Measurements from ENCODE around the gene ANKRD22.

Gene ANKRD22

DNA sequence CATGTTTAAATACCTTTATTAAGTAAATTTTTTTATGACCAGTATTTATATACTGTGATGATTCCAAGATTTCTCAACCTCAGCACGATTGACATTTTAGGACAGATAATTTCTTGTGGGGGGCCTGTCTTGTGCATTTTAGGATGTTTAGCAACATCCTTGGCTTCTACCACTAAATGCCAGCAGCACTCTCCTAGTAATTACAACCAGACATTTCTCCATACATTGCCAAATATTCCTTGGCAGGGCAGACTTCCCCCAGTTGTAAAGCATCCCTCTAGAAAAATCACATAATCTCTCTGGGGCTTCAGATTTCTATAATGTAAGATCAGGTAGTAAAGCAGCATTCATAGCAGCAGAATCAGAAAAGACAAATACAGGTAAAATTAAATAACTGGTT is 56.9 kb downstream of the ANKRD22 start:
- no peak for FAIRE-seq

DNA sequence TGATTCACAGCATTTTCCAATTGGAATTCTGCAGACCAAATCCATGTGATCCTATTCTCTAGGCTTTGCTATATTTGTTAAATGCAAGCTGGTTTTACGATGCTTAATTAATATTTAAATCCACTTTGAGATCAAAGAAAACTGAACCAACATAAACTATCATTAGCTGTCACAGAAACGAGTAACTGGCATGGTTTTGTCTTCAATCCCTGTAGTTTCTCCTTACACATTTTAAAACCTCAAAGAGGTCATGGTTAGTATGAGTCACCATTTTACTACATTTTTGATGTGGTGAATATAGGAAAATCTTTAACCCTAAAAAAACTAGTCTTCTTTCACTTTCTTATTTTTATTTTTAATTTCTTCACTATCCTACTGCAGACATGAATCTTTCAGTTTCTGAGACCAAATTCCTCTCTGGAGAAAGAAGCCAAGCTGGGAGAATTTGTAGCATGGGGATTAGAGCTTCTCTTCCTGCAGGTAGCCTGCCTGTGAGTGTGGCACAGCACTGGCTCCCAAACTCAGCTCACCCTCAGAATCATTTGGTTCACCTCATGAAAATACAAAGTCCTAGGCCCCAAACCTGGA is 57.8 kb downstream of the ANKRD22 start:
- no peak for FAIRE-seq

GRCh38 chr10:88792661-88793060 is 59.0 kb downstream of the ANKRD22 start:
- FAIRE-seq = no peak

DNA sequence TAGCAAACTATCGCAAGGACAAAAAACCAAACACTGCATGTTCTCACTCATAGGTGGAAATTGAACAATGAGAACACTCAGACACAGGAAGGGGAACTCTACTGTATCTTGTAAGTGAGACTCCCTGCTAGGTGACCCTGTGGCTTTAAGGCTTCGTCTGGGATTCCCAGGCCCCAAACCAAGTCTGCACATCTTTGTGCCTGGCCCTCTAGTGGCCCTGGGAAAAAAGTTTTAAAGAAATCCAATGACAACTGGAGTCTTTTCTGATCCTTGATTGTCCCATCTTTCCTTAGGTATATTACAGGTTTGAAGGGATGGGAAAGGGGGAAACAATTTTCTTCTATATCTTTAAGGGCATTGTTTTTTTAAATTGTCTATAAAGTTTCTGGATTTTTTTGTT is 59.7 kb downstream of the ANKRD22 start:
- peak; percentile 18 for FAIRE-seq

- FAIRE-seq = no peak
These were observed 62.7 kb downstream of the ANKRD22 start for GRCh38 chr10:88788924-88789323.

GRCh38 chr10:88787463-88787862 is 64.2 kb downstream of the ANKRD22 start:
- no peak for FAIRE-seq

- FAIRE-seq = no peak
These were observed 65.4 kb downstream of the ANKRD22 start for GRCh38 chr10:88786032-88786770.

DNA sequence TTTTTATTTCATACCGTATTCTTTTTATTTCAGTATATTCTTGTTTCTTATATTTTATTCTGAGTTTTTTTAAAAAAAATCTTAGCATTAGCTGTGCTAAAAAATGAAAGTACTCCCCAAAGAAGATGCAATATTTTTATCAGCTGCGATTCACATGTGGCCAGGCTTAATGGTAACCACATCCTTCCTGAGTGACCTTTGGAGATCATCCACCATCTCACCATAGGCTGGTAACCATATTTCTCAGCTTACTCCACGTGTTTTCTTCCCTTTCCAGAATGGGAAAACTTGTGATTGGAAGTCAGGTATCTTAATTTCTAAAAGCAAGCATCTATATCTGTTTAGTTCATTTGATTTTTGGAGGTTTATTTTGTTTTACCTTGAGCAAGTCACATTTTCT is 67.9 kb downstream of the ANKRD22 start:
- no peak for FAIRE-seq

GRCh38 chr10:88782222-88782621 is 69.4 kb downstream of the ANKRD22 start:
- peak; percentile 26 for FAIRE-seq

- FAIRE-seq = no peak
These were observed 70.4 kb downstream of the ANKRD22 start for GRCh38 chr10:88781206-88781605.

Measured in endometrium (tissue), 2 donors.